CD14-positive monocyte (primary cell): ENCODE data around the gene ANKRD44. TPM values are rescaled to one million over a fixed set of nuclear protein-coding genes. Genes with fewer than 3 reads are reported as not detected.

Experiments used
- DNase-seq, 3 donors: peaks; one replicate each; pipeline ENCODE4 v3.0.0-alpha.2; 2011 to 2022
- H2AFZ ChIP-seq: 2 replicates; pipeline ENCODE4 v1.6.0; 2012; ENCODE audit warnings: mild to moderate bottlenecking, low read depth, low read length, inconsistent platforms; ENCODE audit not compliant: insufficient read depth, poor library complexity, severe bottlenecking
- H3K27ac ChIP-seq, 2 donors: 1 replicate in 1 of 2; 2 replicates in 1 of 2; pipeline ENCODE4 v1.5.1; 2012 to 2013; ENCODE audit warnings: low read length in 2 of 2, control low read depth in 1 of 2, inconsistent platforms in 1 of 2, low read depth in 1 of 2, mild to moderate bottlenecking in 1 of 2
- H3K27me3 ChIP-seq, 2 donors: one replicate each; pipeline versions ENCODE4 v1.6.0 to v1.6.1; 2011 to 2013; ENCODE audit warnings: low read length in 2 of 2; ENCODE audit not compliant: control insufficient read depth in 2 of 2, insufficient read depth in 2 of 2
- H3K36me3 ChIP-seq, 2 donors: replicated peaks in 1 of 2; 1 replicate in 1 of 2; 2 replicates in 1 of 2; pipeline versions ENCODE4 v1.5.1 to v1.6.1; 2012 to 2013; ENCODE audit warnings: low read length in 2 of 2, control low read depth in 1 of 2, inconsistent platforms in 1 of 2, mild to moderate bottlenecking in 1 of 2; ENCODE audit not compliant: insufficient read depth in 2 of 2, control insufficient read depth in 1 of 2
- H3K4me1 ChIP-seq, 2 donors: 1 replicate in 1 of 2; 2 replicates in 1 of 2; pipeline versions ENCODE4 v1.5.1 to v1.6.1; 2012 to 2013; ENCODE audit warnings: low read length in 2 of 2, control low read depth in 1 of 2, inconsistent platforms in 1 of 2, mild to moderate bottlenecking in 1 of 2, moderate library complexity in 1 of 2; ENCODE audit not compliant: insufficient read depth in 2 of 2, control insufficient read depth in 1 of 2
- H3K4me2 ChIP-seq: replicated peaks from 2 replicates; pipeline ENCODE3; 2012; ENCODE audit warnings: low read length, moderate library complexity, mild to moderate bottlenecking; ENCODE audit not compliant: poor library complexity, severe bottlenecking; ENCODE audit errors: extremely low read depth
- H3K4me3 ChIP-seq, 3 experiments: fragments of 200-600 bp in 1 of 3; sonication (generic) in 1 of 3; replicated peaks in 1 of 3; 1 replicate in 2 of 3; 2 replicates in 1 of 3; pipeline ENCODE4 v1.5.1; 2011 to 2013; ENCODE audit warnings: low read length in 3 of 3, mild to moderate bottlenecking in 3 of 3, control low read depth in 2 of 3, low read depth in 2 of 3, inconsistent platforms in 1 of 3, moderate library complexity in 1 of 3
- H3K79me2 ChIP-seq: 2 replicates; pipeline ENCODE4 v1.6.0; 2012; ENCODE audit warnings: mild to moderate bottlenecking, control low read depth, inconsistent platforms, low read length, moderate library complexity; ENCODE audit not compliant: insufficient read depth
- H3K9ac ChIP-seq: 2 replicates; pipeline ENCODE4 v1.6.0; 2017; ENCODE audit warnings: low read length, mild to moderate bottlenecking; ENCODE audit not compliant: insufficient read depth, poor library complexity, severe bottlenecking
- H3K9me3 ChIP-seq, 2 donors: replicated peaks in 1 of 2; 1 replicate in 1 of 2; 2 replicates in 1 of 2; pipeline versions ENCODE4 v1.5.1 to v1.6.1; 2012 to 2013; ENCODE audit warnings: low read length in 2 of 2, control low read depth in 1 of 2; ENCODE audit not compliant: control insufficient read depth in 1 of 2, insufficient read depth in 1 of 2
- H4K20me1 ChIP-seq: 2 replicates; pipeline ENCODE4 v1.6.0; 2012; ENCODE audit warnings: mild to moderate bottlenecking, low read length, control low read depth, moderate library complexity; ENCODE audit not compliant: insufficient read depth
- H3K27ac Mint-ChIP-seq, 7 donors: one replicate each; pipeline ENCODE4 v1.8.0; 2020; ENCODE audit warnings: mild to moderate bottlenecking in 7 of 7, mixed read lengths in 7 of 7, moderate library complexity in 6 of 7, inconsistent platforms in 2 of 7
- H3K27me3 Mint-ChIP-seq, 3 donors: one replicate each; pipeline ENCODE4 v1.8.0; 2021 to 2022; ENCODE audit warnings: low read depth in 3 of 3, mild to moderate bottlenecking in 3 of 3, mixed read lengths in 3 of 3, moderate library complexity in 3 of 3, inconsistent platforms in 1 of 3
- H3K36me3 Mint-ChIP-seq, 2 donors: one replicate each; pipeline ENCODE4 v1.8.0; 2020; ENCODE audit warnings: mixed read lengths in 2 of 2, inconsistent platforms in 1 of 2, mild to moderate bottlenecking in 1 of 2
- H3K4me1 Mint-ChIP-seq: one replicate; pipeline ENCODE4 v1.8.0; 2020; ENCODE audit warnings: mild to moderate bottlenecking, mixed read lengths
- H3K4me3 Mint-ChIP-seq, 2 donors: one replicate each; pipeline ENCODE4 v1.8.0; 2020; ENCODE audit warnings: mild to moderate bottlenecking in 2 of 2, mixed read lengths in 2 of 2, moderate library complexity in 1 of 2
- H3K9me3 Mint-ChIP-seq, 7 donors: one replicate each; pipeline ENCODE4 v1.8.0; 2020 to 2022; ENCODE audit warnings: mixed read lengths in 7 of 7, mild to moderate bottlenecking in 6 of 7, moderate library complexity in 6 of 7, inconsistent platforms in 2 of 7
- WGBS: methylation state at CpG from one replicate; pipeline ENCODE4 v1.1.5; 2013; ENCODE audit warnings: missing lambda C conversion rate; ENCODE audit not compliant: insufficient coverage; 5-methylcytosine and 5-hydroxymethylcytosine counted together
- intact Hi-C, 2 donors: fragments of 100-400 bp; cut with micrococcal nuclease; formaldehyde crosslinking; loops; one replicate each; pipeline versions ENCODE4 v1.15.0 to v1.15.1; 2023
- polyA plus RNA-seq, 3 donors: library from polyadenylated mRNA; depleted of rRNA in 1 of 3; unstranded in 2 of 3; stranded (reverse) in 1 of 3; fragments of 300-500 nt in 2 of 3; fragments of >200 nt in 1 of 3; fragmentation: Illumina TruSeq in 2 of 3; gene quantifications; 1 replicate in 2 of 3; 2 replicates in 1 of 3; pipeline ENCODE4 v1.2.3, GENCODE V29; 2012 to 2021
- TF ChIP-seq, protein P1 (sequence below): fragments of 200-600 bp; IDR thresholded peaks from one replicate; pipeline ENCODE4 v1.8.0; 2022; ENCODE audit warnings: antibody characterized with exemption, mild to moderate bottlenecking

ANKRD44 gene
- polyA plus RNA-seq, 3 donors, result 55.7 to 91.9 (median 64.9) TPM

DNA sequence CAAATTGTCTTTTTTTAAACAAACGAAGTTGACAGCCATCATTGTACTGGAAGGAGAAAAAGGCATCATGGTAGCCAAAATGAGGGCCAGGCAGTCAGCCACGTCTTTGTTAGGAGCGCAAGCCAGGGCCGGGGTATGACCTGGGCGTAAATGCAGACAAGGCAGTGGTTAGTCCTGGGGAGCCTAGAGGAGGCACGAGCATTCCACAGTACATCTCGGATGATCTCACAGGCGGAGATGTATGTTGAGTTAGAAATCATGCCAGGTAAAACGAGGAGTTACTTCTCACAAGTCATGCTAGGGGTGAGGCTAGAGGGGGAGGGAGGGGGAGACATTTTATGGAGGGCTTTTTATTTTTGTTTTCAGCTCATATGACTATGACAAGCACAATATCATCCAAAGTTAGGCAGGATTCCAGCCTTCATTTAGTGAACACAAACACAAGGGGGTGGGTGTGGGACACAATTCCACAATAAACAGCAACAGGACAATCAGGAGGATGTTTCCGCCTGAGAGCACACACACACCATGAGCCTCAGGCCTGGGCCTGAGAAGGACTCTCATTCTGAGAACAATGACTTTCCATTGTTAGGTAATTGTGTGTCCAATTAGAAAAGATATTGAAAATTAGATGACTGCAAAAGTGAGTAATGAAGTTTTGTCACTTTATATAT lies 319.7 kb downstream of the ANKRD44 start:
- Histone ChIP-seq H4K20me1 (peaks cover 4% of the 10 kb centered on the region), H3K27me3 (no peaks in the 10 kb centered on the region), H3K4me1 (peaks cover 23 to 49% of the 10 kb centered on the region in 2 donors), H2AFZ (no peak overlapping the region), H3K79me2 (no peaks in the 10 kb centered on the region), H3K9ac (no peak overlapping the region), H3K4me3 (no peak overlapping the region), H3K4me2 (no peak overlapping the region), H3K9me3 (no peaks in the 10 kb centered on the region), H3K27ac (peak overlapping the region in 1 of 2 donors; percentile 76), H3K36me3 (peaks cover 46 to 65% of the 10 kb centered on the region in 2 donors)
- peaks cover 38% of the 10 kb centered on the region for H3K4me1 Mint-ChIP-seq
- no peak for DNase-seq
- peaks cover 56 to 58% of the 10 kb centered on the region in 2 donors for H3K36me3 Mint-ChIP-seq
- peak overlapping the region in 4 of 7 donors; percentile 35 to 66 (median 59) for H3K27ac Mint-ChIP-seq
- intact Hi-C loops, result no loop called here
- no peaks in the 10 kb centered on the region for H3K9me3 Mint-ChIP-seq
- no peak overlapping the region for H3K4me3 Mint-ChIP-seq
- no peaks in the 10 kb centered on the region for H3K27me3 Mint-ChIP-seq
- TF ChIP-seq, protein P1, sequence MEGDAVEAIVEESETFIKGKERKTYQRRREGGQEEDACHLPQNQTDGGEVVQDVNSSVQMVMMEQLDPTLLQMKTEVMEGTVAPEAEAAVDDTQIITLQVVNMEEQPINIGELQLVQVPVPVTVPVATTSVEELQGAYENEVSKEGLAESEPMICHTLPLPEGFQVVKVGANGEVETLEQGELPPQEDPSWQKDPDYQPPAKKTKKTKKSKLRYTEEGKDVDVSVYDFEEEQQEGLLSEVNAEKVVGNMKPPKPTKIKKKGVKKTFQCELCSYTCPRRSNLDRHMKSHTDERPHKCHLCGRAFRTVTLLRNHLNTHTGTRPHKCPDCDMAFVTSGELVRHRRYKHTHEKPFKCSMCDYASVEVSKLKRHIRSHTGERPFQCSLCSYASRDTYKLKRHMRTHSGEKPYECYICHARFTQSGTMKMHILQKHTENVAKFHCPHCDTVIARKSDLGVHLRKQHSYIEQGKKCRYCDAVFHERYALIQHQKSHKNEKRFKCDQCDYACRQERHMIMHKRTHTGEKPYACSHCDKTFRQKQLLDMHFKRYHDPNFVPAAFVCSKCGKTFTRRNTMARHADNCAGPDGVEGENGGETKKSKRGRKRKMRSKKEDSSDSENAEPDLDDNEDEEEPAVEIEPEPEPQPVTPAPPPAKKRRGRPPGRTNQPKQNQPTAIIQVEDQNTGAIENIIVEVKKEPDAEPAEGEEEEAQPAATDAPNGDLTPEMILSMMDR, result no peak
- WGBS, result 97% methylated on average over 8 of the region's 10 CpGs

DNA sequence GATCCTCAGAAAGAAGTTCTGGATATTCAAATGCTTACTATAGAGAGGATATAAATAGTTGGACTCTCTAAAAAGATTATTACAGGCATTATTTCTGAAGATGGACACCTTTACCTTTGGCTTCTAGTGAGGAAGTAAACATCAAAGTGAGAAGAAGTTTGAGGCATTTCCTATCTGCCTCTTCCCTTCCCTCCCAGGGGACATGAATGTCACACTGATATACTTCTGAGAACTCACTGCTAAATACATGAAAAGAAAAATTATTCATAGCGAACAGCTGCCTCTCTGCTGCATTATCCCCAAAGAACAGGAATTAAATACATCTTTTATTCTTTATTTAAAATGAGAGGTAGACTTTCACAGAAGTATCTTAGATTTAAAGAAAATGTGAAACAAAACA lies 320.5 kb downstream of the ANKRD44 start:
- Histone ChIP-seq H3K27me3 (no peaks in the 10 kb centered on the region), H4K20me1 (peaks cover 4% of the 10 kb centered on the region), H3K9me3 (no peaks in the 10 kb centered on the region), H3K4me3 (no peak overlapping the region), H2AFZ (no peak overlapping the region), H3K9ac (no peak overlapping the region), H3K4me1 (peaks cover 32 to 57% of the 10 kb centered on the region in 2 donors), H3K36me3 (peaks cover 37 to 57% of the 10 kb centered on the region in 2 donors), H3K4me2 (no peak overlapping the region), H3K27ac (peak overlapping the region in 1 of 2 donors; percentile 76), H3K79me2 (no peaks in the 10 kb centered on the region)
- intact Hi-C loops, result no loop called here
- H3K4me1 Mint-ChIP-seq, result peaks cover 47% of the 10 kb centered on the region
- H3K9me3 Mint-ChIP-seq, result no peaks in the 10 kb centered on the region
- TF ChIP-seq, protein P1, result no peak
- no peak overlapping the region for H3K4me3 Mint-ChIP-seq
- H3K27me3 Mint-ChIP-seq, result no peaks in the 10 kb centered on the region
- WGBS, result no CpG with 5 or more reads among the region's 1 CpG
- H3K27ac Mint-ChIP-seq, result peak overlapping the region in 6 of 7 donors; percentile 25 to 75 (median 42)
- H3K36me3 Mint-ChIP-seq, result peaks cover 50% of the 10 kb centered on the region in 2 donors
- no peak for DNase-seq
